HL-60 (cell line): ENCODE measurements around the gene HEATR3.

Source experiments
- DNase-seq, 2 experiments: peaks; one replicate each; pipeline ENCODE4 v3.0.0-alpha.2; 2010 to 2020; ENCODE audit warnings: low read depth in 1 of 2, low spot score in 1 of 2
- H3K27ac ChIP-seq: fragments of 250-450 bp; sonication (Bioruptor Pico); replicated peaks from 2 replicates; pipeline ENCODE4 v1.5.1; 2020; ENCODE audit warnings: mild to moderate bottlenecking, moderate library complexity
- H3K27me3 ChIP-seq: fragments of 250-450 bp; sonication (Bioruptor Pico); 2 replicates; pipeline ENCODE4 v1.5.1; 2021; ENCODE audit warnings: mild to moderate bottlenecking, moderate library complexity; ENCODE audit not compliant: insufficient read depth, poor library complexity, severe bottlenecking
- H3K4me3 ChIP-seq: replicated peaks from 2 replicates; pipeline ENCODE4 v1.5.1; 2011; ENCODE audit warnings: mild to moderate bottlenecking, control low read depth, low read length; ENCODE audit not compliant: insufficient read depth
- CTCF ChIP-seq: IDR thresholded peaks from one replicate; pipeline ENCODE4 v1.5.1; 2011; ENCODE audit warnings: low read length, control low read depth, inconsistent platforms; ENCODE audit not compliant: insufficient read depth
- GABPA ChIP-seq: IDR thresholded peaks from 2 replicates; pipeline ENCODE4 v1.6.1; 2012; ENCODE audit warnings: low read depth
- POLR2AphosphoS5 ChIP-seq: IDR thresholded peaks from 2 replicates; pipeline ENCODE4 v1.6.1; 2012; ENCODE audit warnings: low read depth
- REST ChIP-seq: IDR thresholded peaks from 2 replicates; pipeline ENCODE4 v1.6.1; 2012; ENCODE audit warnings: low read depth; ENCODE audit not compliant: insufficient replicate concordance
- SPI1 ChIP-seq: IDR thresholded peaks from 2 replicates; pipeline ENCODE4 v1.6.1; 2012; ENCODE audit warnings: low read depth, mild to moderate bottlenecking, borderline replicate concordance

Gene HEATR3

GRCh38 chr16:50072730-50073129 lies 7.0 kb downstream of the HEATR3 start:
- Histone ChIP-seq H3K27ac (no peak overlapping the region), H3K4me3 (no peak overlapping the region), H3K27me3 (no peaks in the 10 kb centered on the region)
- no peak for DNase-seq
- TF ChIP-seq POLR2AphosphoS5 (no peak), CTCF (no peak), SPI1 (no peak)

DNA sequence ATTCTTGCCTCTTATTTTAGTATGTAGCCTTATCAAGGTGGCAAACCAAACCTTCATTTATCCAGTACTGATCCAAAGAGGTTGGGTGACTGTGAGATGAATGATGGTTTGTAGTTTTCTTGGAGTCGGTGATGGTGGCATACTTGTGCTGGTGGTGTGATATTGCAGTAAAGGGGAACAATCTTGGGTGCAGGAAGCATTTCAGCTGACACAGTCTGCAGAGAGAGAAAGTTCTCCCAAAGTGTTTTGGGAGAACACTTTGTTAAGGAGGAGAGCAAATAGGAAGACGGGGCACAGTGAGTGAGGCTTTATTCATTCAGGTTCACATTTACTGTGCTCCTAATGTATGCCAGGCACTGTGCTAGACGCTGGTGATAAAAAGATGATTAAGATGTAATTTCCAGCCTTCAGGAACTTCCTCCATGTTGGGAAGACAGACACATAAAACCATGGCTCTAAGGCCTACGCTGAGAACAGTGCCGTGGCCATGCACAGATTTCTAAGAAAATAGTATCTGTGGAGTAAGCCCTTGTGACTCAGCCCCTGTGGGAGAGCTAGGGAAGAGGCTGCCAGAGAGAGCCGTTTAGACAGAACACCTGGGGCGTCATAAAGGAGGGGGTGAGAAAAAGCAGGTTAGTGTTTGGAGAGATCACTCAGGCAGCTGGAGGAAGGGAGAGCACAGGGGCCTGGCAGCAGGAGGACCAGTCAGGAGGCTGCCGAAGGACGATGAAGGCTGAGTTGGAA lies 13.8 kb downstream of the HEATR3 start:
- TF ChIP-seq REST, result no peak
- no peak for TF ChIP-seq GABPA
- TF ChIP-seq CTCF, result no peak
- no peak for TF ChIP-seq SPI1
- no peak for TF ChIP-seq POLR2AphosphoS5
- DNase-seq, result no peak
- Histone ChIP-seq H3K27ac (no peak overlapping the region), H3K4me3 (no peak overlapping the region), H3K27me3 (no peaks in the 10 kb centered on the region)

GRCh38 chr16:50081428-50082018 lies 15.8 kb downstream of the HEATR3 start:
- H3K27me3 ChIP-seq, result no peaks in the 10 kb centered on the region
- no peak for TF ChIP-seq CTCF
- no peak for TF ChIP-seq REST
- TF ChIP-seq POLR2AphosphoS5, result no peak
- no peak for TF ChIP-seq SPI1
- TF ChIP-seq GABPA, result no peak
- DNase-seq, result no peak
- no peak overlapping the region for H3K27ac ChIP-seq
- H3K4me3 ChIP-seq, result no peak overlapping the region

- no peak overlapping the region for H3K4me3 ChIP-seq
- no peaks in the 10 kb centered on the region for H3K27me3 ChIP-seq
- DNase-seq, result no peak
- TF ChIP-seq REST (no peak), SPI1 (no peak), CTCF (no peak), GABPA (no peak), POLR2AphosphoS5 (no peak)
- H3K27ac ChIP-seq, result no peak overlapping the region
Observed at GRCh38 chr16:50083996-50084395, 18.2 kb downstream of the HEATR3 start.
